ENCODE data around the gene PARD3. TPM values are rescaled to one million over a fixed set of nuclear protein-coding genes. Genes with fewer than 3 reads are reported as not detected.

The PARD3 gene
- total RNA-seq, 1 donor from 2014 or later = 35.4 TPM

DNA sequence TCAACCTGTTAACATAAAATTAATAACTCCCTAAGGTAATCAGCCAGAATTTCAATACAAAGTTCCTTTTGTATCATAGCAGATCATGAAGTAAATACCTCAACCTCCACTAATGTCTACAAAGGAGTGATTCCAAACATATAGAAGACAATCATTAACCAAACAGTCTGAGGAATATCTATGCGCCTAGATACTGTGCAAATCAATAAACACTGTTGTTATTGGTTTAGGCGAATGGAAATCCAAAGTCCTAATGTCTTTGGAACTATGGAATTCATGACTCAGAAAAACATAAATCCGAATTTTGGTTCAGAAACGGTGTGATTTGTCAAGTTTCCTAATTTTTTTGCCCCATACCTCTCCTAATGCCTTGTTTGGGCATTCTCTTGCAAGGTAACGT is 469.7 kb downstream of the PARD3 start:
- Histone ChIP-seq H3K27ac (ENCODE audit: low read depth, low read length) (no peak overlapping the region), H3K9me3 (ENCODE audit: insufficient read depth, low read depth, low read length) (no peaks in the 10 kb centered on the region), H3K4me3 (ENCODE audit: insufficient read depth, low read depth, low read length) (no peak overlapping the region), H3K9ac (ENCODE audit: low read length) (no peak overlapping the region), H3K36me3 (ENCODE audit: insufficient read depth, low read length) (no peaks in the 10 kb centered on the region), H3K27me3 (ENCODE audit: insufficient read depth, low read length) (no peaks in the 10 kb centered on the region), H4K20me1 (ENCODE audit: insufficient read depth, low read length) (no peaks in the 10 kb centered on the region), H3K79me2 (ENCODE audit: insufficient read depth, low read length) (no peaks in the 10 kb centered on the region), H3K4me2 (ENCODE audit: low read length) (no peak overlapping the region), H2AFZ (ENCODE audit: low read depth, low read length) (no peak overlapping the region), H3K4me1 (ENCODE audit: insufficient read depth, low read length) (peaks cover 11% of the 10 kb centered on the region)
- Mint-ChIP-seq H3K36me3 (ENCODE audit: low read depth, unreplicated experiment) (peaks cover 2% of the 10 kb centered on the region), H3K9me3 (ENCODE audit: unreplicated experiment) (no peaks in the 10 kb centered on the region), H3K27ac (ENCODE audit: unreplicated experiment) (no peak overlapping the region), H3K27me3 (ENCODE audit: low read depth, unreplicated experiment) (no peaks in the 10 kb centered on the region), H3K4me1 (ENCODE audit: low read depth, unreplicated experiment) (no peaks in the 10 kb centered on the region), H3K4me3 (ENCODE audit: unreplicated experiment) (no peak overlapping the region)
- FAIRE-seq (no peak), DNase-seq (ENCODE audit: low read depth) (no peak)
- no peak for TF ChIP-seq EZH2 (IDR thresholded peaks at IDR 0.05; ENCODE audit: insufficient read depth, low read length)
- TF ChIP-seq, protein P1, sequence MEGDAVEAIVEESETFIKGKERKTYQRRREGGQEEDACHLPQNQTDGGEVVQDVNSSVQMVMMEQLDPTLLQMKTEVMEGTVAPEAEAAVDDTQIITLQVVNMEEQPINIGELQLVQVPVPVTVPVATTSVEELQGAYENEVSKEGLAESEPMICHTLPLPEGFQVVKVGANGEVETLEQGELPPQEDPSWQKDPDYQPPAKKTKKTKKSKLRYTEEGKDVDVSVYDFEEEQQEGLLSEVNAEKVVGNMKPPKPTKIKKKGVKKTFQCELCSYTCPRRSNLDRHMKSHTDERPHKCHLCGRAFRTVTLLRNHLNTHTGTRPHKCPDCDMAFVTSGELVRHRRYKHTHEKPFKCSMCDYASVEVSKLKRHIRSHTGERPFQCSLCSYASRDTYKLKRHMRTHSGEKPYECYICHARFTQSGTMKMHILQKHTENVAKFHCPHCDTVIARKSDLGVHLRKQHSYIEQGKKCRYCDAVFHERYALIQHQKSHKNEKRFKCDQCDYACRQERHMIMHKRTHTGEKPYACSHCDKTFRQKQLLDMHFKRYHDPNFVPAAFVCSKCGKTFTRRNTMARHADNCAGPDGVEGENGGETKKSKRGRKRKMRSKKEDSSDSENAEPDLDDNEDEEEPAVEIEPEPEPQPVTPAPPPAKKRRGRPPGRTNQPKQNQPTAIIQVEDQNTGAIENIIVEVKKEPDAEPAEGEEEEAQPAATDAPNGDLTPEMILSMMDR (IDR thresholded peaks at IDR 0.05; ENCODE audit: insufficient read depth, low read depth, low read length) = no peak

DNA sequence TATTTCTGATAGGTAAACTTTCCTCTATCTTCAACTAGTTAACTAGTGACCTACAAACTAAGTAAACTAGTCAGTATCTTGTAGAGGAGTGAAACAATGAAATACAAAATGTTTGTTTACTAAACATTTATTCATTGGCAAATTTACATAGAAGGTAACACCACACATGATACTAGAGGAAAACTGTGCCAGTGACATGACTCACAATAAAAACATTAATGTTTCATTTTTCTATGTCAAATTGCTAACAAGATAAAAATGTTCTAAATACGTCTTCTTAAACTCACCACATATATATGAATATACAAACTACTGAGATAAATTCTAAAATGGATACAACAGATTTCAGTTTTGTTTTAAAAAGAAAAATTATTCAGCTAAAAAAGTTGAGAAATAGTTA is 471.3 kb downstream of the PARD3 start:
- no peak overlapping the region for H3K4me3 ChIP-seq (ENCODE audit: insufficient read depth, low read depth, low read length)
- H4K20me1 ChIP-seq (ENCODE audit: insufficient read depth, low read length) = no peaks in the 10 kb centered on the region
- no peaks in the 10 kb centered on the region for H3K4me1 Mint-ChIP-seq (ENCODE audit: low read depth, unreplicated experiment)
- H2AFZ ChIP-seq (ENCODE audit: low read depth, low read length) = no peak overlapping the region
- H3K4me2 ChIP-seq (ENCODE audit: low read length) = peak overlapping the region; percentile 22
- peaks cover 6% of the 10 kb centered on the region for H3K36me3 Mint-ChIP-seq (ENCODE audit: low read depth, unreplicated experiment)
- H3K27ac Mint-ChIP-seq (ENCODE audit: unreplicated experiment) = no peak overlapping the region
- peak; percentile 26 for FAIRE-seq
- no peak overlapping the region for H3K4me3 Mint-ChIP-seq (ENCODE audit: unreplicated experiment)
- H3K27me3 ChIP-seq (ENCODE audit: insufficient read depth, low read length) = no peaks in the 10 kb centered on the region
- H3K36me3 ChIP-seq (ENCODE audit: insufficient read depth, low read length) = no peaks in the 10 kb centered on the region
- no peak overlapping the region for H3K27ac ChIP-seq (ENCODE audit: low read depth, low read length)
- no peaks in the 10 kb centered on the region for H3K27me3 Mint-ChIP-seq (ENCODE audit: low read depth, unreplicated experiment)
- no peaks in the 10 kb centered on the region for H3K9me3 ChIP-seq (ENCODE audit: insufficient read depth, low read depth, low read length)
- H3K4me1 ChIP-seq (ENCODE audit: insufficient read depth, low read length) = peaks cover 16% of the 10 kb centered on the region
- TF ChIP-seq, protein P1 (IDR thresholded peaks at IDR 0.05; ENCODE audit: insufficient read depth, low read depth, low read length) = no peak
- no peak for TF ChIP-seq EZH2 (IDR thresholded peaks at IDR 0.05; ENCODE audit: insufficient read depth, low read length)
- peak; percentile 43 for DNase-seq (ENCODE audit: low read depth)
- H3K9me3 Mint-ChIP-seq (ENCODE audit: unreplicated experiment) = no peaks in the 10 kb centered on the region
- H3K9ac ChIP-seq (ENCODE audit: low read length) = no peak overlapping the region
- H3K79me2 ChIP-seq (ENCODE audit: insufficient read depth, low read length) = no peaks in the 10 kb centered on the region

DNA sequence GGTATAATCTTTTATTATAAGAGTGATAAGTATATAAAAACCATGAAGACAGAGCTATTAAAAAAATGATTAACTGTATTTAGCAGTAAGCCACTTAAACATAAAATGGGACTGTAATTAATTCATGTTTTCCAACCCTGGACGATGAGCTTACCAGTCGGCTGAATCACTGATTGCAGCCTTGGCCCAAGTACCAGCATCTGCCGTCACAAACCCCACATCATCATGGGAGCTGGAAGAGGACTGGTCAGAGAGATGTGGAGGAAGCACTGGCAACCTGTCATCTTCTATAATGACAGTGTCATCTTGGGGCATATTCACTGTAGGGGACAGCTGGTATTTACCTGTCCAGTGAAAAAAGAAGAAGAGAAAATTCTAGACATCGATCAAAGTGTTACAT is 473.6 kb downstream of the PARD3 start:
- Histone ChIP-seq H3K27me3 (ENCODE audit: insufficient read depth, low read length) (no peaks in the 10 kb centered on the region), H3K36me3 (ENCODE audit: insufficient read depth, low read length) (no peaks in the 10 kb centered on the region), H3K9ac (ENCODE audit: low read length) (no peak overlapping the region), H3K4me3 (ENCODE audit: insufficient read depth, low read depth, low read length) (no peak overlapping the region), H3K9me3 (ENCODE audit: insufficient read depth, low read depth, low read length) (no peaks in the 10 kb centered on the region), H3K4me1 (ENCODE audit: insufficient read depth, low read length) (peaks cover 16% of the 10 kb centered on the region), H3K79me2 (ENCODE audit: insufficient read depth, low read length) (no peaks in the 10 kb centered on the region), H3K4me2 (ENCODE audit: low read length) (no peak overlapping the region), H2AFZ (ENCODE audit: low read depth, low read length) (no peak overlapping the region), H4K20me1 (ENCODE audit: insufficient read depth, low read length) (no peaks in the 10 kb centered on the region), H3K27ac (ENCODE audit: low read depth, low read length) (no peak overlapping the region)
- no peaks in the 10 kb centered on the region for H3K9me3 Mint-ChIP-seq (ENCODE audit: unreplicated experiment)
- FAIRE-seq = no peak
- H3K36me3 Mint-ChIP-seq (ENCODE audit: low read depth, unreplicated experiment) = peaks cover 10% of the 10 kb centered on the region
- H3K27ac Mint-ChIP-seq (ENCODE audit: unreplicated experiment) = no peak overlapping the region
- H3K4me1 Mint-ChIP-seq (ENCODE audit: low read depth, unreplicated experiment) = no peaks in the 10 kb centered on the region
- no peak overlapping the region for H3K4me3 Mint-ChIP-seq (ENCODE audit: unreplicated experiment)
- no peak for TF ChIP-seq EZH2 (IDR thresholded peaks at IDR 0.05; ENCODE audit: insufficient read depth, low read length)
- TF ChIP-seq, protein P1 (IDR thresholded peaks at IDR 0.05; ENCODE audit: insufficient read depth, low read depth, low read length) = no peak
- DNase-seq (ENCODE audit: low read depth) = peak; percentile 24
- no peaks in the 10 kb centered on the region for H3K27me3 Mint-ChIP-seq (ENCODE audit: low read depth, unreplicated experiment)

Measured in astrocyte (in vitro differentiated cells and primary cell).